Naive thymus-derived CD8-positive, alpha-beta T cell (primary cell): ENCODE results near the gene TIFAB. TPM values are rescaled to one million over a fixed set of nuclear protein-coding genes. Genes with fewer than 3 reads are reported as not detected.

ENCODE experiments used
- ATAC-seq, 2 donors: fragments of 150-1000 bp; cut with Tn5 transposase in 1 of 2; sonication (Bioruptor Pico), chemical (Tn5 transposase) in 1 of 2; 1 replicate in 1 of 2; 2 replicates in 1 of 2; pipeline ENCODE4 v1.10.0; 2021; ENCODE audit warnings: mild to moderate bottlenecking in 2 of 2, moderate library complexity in 2 of 2
- POLR2A ChIA-PET: fragments of 350-600 bp; sonication (Branson Sonifier 250); formaldehyde crosslinking; loops from one replicate; lab custom pipeline; 2021; ENCODE audit warnings: antibody characterized with exemption; lab: Charles Lee
- DNase-seq, 10 donors: peaks; one replicate each; pipeline versions ENCODE4 v3.0.0 to v3.0.0-alpha.2; 2020 to 2022
- H3K27ac Mint-ChIP-seq, 10 donors: one replicate each; pipeline ENCODE4 v1.8.0; 2020 to 2022; ENCODE audit warnings: mild to moderate bottlenecking in 10 of 10, mixed read lengths in 10 of 10, moderate library complexity in 4 of 10, inconsistent platforms in 1 of 10
- H3K27me3 Mint-ChIP-seq, 5 donors: one replicate each; pipeline ENCODE4 v1.8.0; 2021 to 2022; ENCODE audit warnings: mixed read lengths in 5 of 5
- H3K36me3 Mint-ChIP-seq, 3 donors: one replicate each; pipeline ENCODE4 v1.8.0; 2020 to 2022; ENCODE audit warnings: mixed read lengths in 3 of 3, mild to moderate bottlenecking in 2 of 3, inconsistent platforms in 1 of 3
- H3K4me1 Mint-ChIP-seq, 4 donors: one replicate each; pipeline ENCODE4 v1.8.0; 2021 to 2022; ENCODE audit warnings: mixed read lengths in 4 of 4
- H3K4me3 Mint-ChIP-seq, 10 donors: one replicate each; pipeline ENCODE4 v1.8.0; 2020 to 2022; ENCODE audit warnings: mild to moderate bottlenecking in 10 of 10, mixed read lengths in 10 of 10, moderate library complexity in 6 of 10, inconsistent platforms in 1 of 10
- H3K9me3 Mint-ChIP-seq, 9 donors: one replicate each; pipeline ENCODE4 v1.8.0; 2020 to 2022; ENCODE audit warnings: mixed read lengths in 9 of 9, mild to moderate bottlenecking in 3 of 9, inconsistent platforms in 1 of 9, moderate library complexity in 1 of 9
- polyA plus RNA-seq, 3 donors: library from polyadenylated mRNA; unstranded; fragments of 300-500 nt; fragmentation: Illumina TruSeq; gene quantifications; one replicate each; pipeline ENCODE4 v1.2.3, GENCODE V29; 2021
- total RNA-seq, 8 experiments: library from RNA in 2 of 8; stranded (reverse) in 2 of 8; gene quantifications; one replicate each; pipeline ENCODE4 v1.2.3 and lab custom pipeline; 2021 to 2026

The TIFAB gene
- total and polyA plus RNA-seq, 5 experiments from 2014 or later = not detected

DNA sequence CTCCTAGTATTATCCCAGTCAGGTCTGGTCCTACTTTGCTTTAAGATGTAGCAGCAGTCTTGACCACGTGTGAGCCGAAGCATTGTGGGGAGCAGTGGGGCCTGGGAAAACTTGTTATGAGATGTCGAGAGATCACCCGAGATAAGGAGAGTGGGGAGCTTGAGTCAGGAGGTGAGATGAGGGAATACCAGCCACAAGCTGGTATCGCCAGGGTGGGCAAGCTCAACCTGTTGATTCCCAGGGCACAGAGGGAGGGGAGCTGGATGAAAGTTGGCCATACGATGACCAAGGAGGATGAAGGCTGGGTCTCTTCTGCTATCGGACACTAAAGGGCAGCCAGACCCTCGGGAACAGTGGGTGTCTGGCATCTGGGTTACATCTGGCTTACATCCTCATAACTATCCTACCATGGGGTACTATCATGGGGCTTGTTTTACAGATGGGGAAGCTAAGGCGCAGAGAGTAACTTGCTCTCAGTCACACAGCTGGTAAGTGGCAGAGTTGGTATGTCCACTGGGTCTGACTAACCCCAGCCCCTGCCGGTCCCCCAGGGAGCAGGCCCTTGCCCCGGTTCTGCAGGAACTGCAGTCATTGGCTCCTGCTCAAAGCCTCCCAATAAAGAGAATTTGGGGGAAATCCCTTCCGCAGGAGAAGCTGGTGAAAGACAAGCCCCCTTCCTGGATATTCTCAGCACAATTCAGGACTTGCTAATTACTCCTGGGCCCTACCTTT, 13.4 kb upstream of the TIFAB start:
- peaks cover 12 to 64% (median 31%) of the 10 kb centered on the region in 5 donors for H3K27me3 Mint-ChIP-seq
- peak overlapping the region in 5 of 10 donors; percentile 5 to 82 (median 70) for H3K4me3 Mint-ChIP-seq
- H3K27ac Mint-ChIP-seq = peak overlapping the region in 2 of 10 donors; percentile 38 to 44
- ATAC-seq (no peak), DNase-seq (peak in 2 of 10 donors; percentile 7 to 35)
- H3K36me3 Mint-ChIP-seq = no peaks in the 10 kb centered on the region
- POLR2A ChIA-PET = interaction anchor here (1.3 kb wide), 1 partner anchor 61 kb away, joined by 3 read pairs; no protein-coding TSS in a partner anchor
- peaks cover 4 to 18% (median 12%) of the 10 kb centered on the region in 4 donors for H3K4me1 Mint-ChIP-seq
- H3K9me3 Mint-ChIP-seq = no peaks in the 10 kb centered on the region

DNA sequence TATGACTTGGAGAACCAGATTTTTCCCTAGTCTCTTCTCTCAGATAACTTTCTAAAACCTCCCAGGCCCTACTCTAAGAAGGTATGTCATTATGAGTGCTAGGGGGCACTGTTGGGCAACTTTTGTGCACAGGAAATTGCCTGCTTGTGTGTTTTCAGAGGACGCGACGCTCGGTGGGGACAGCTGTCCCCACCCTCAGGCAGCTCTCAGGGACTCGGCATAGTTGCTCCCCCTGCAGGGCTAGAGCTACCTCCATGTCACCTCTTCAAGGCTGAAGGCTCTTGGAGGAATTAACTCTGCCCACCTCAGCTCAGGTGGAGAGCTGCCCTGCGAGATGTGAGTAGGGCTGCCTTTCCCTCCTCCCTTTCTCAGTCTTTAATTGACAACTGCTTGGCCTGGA, 10.2 kb upstream of the TIFAB start:
- DNase-seq (peak; percentile 22 to 79 (median 50)), ATAC-seq (peak; percentile 84)
- H3K9me3 Mint-ChIP-seq = no peaks in the 10 kb centered on the region
- peaks cover 10 to 44% (median 17%) of the 10 kb centered on the region in 5 donors for H3K27me3 Mint-ChIP-seq
- peak overlapping the region in 2 of 10 donors; percentile 32 to 47 for H3K27ac Mint-ChIP-seq
- peaks cover 4 to 18% (median 12%) of the 10 kb centered on the region in 4 donors for H3K4me1 Mint-ChIP-seq
- POLR2A ChIA-PET = no interaction called here
- H3K4me3 Mint-ChIP-seq = no peak overlapping the region
- no peaks in the 10 kb centered on the region for H3K36me3 Mint-ChIP-seq

GRCh38 chr5:135461481-135462151, 9.5 kb upstream of the TIFAB start:
- Mint-ChIP-seq H3K36me3 (no peaks in the 10 kb centered on the region), H3K27me3 (peaks cover 10 to 41% (median 17%) of the 10 kb centered on the region in 5 donors), H3K9me3 (no peaks in the 10 kb centered on the region), H3K4me3 (no peak overlapping the region), H3K27ac (no peak overlapping the region), H3K4me1 (peaks cover 4 to 17% (median 12%) of the 10 kb centered on the region in 4 donors)
- ATAC-seq (no peak), DNase-seq (peak in 1 of 10 donors; percentile 19)
- POLR2A ChIA-PET = no interaction called here

GRCh38 chr5:135460246-135461033, 8.3 kb upstream of the TIFAB start:
- no peak overlapping the region for H3K4me3 Mint-ChIP-seq
- H3K27ac Mint-ChIP-seq = peak overlapping the region in 1 of 10 donors; percentile 60
- peaks cover 0 to 9% (median 4%) of the 10 kb centered on the region in 4 donors for H3K4me1 Mint-ChIP-seq
- POLR2A ChIA-PET = no interaction called here
- no peak for DNase-seq
- H3K9me3 Mint-ChIP-seq = no peaks in the 10 kb centered on the region
- ATAC-seq = no peak
- H3K27me3 Mint-ChIP-seq = peaks cover 7 to 39% (median 10%) of the 10 kb centered on the region in 5 donors
- no peaks in the 10 kb centered on the region for H3K36me3 Mint-ChIP-seq

DNA sequence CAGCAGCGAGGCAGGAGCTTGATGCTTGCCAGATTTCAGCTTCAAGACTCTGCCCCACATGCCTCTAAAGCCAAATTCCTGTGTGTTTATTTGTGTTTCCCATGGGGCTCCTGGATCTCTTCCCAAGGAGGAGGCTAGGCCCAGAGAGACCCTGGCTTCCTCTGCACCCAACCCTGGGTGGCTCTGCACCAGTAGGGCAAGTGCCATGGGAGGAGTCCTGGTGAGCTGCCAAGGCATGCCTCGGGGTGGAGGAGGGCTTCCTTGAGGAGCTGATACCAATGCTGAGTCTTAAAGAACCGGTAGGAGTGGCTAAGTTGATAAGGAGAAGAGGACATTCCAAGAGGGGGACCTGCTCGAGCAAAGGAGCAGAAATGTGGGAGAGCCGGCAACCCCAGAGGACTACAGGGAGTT, 6.8 kb upstream of the TIFAB start:
- Mint-ChIP-seq H3K4me3 (no peak overlapping the region), H3K4me1 (peaks cover 0 to 9% (median 2%) of the 10 kb centered on the region in 4 donors), H3K36me3 (no peaks in the 10 kb centered on the region), H3K9me3 (no peaks in the 10 kb centered on the region), H3K27me3 (peaks cover 2 to 28% (median 5%) of the 10 kb centered on the region in 5 donors), H3K27ac (no peak overlapping the region)
- no peak for ATAC-seq
- POLR2A ChIA-PET = no interaction called here
- DNase-seq = no peak

GRCh38 chr5:135458356-135458755, 6.2 kb upstream of the TIFAB start:
- H3K4me1 Mint-ChIP-seq = peaks cover 0 to 9% (median 2%) of the 10 kb centered on the region in 4 donors
- no peaks in the 10 kb centered on the region for H3K36me3 Mint-ChIP-seq
- DNase-seq (peak in 1 of 10 donors; percentile 41), ATAC-seq (no peak)
- H3K27ac Mint-ChIP-seq = no peak overlapping the region
- H3K9me3 Mint-ChIP-seq = no peaks in the 10 kb centered on the region
- peaks cover 2 to 22% (median 2%) of the 10 kb centered on the region in 5 donors for H3K27me3 Mint-ChIP-seq
- POLR2A ChIA-PET = no interaction called here
- no peak overlapping the region for H3K4me3 Mint-ChIP-seq

DNA sequence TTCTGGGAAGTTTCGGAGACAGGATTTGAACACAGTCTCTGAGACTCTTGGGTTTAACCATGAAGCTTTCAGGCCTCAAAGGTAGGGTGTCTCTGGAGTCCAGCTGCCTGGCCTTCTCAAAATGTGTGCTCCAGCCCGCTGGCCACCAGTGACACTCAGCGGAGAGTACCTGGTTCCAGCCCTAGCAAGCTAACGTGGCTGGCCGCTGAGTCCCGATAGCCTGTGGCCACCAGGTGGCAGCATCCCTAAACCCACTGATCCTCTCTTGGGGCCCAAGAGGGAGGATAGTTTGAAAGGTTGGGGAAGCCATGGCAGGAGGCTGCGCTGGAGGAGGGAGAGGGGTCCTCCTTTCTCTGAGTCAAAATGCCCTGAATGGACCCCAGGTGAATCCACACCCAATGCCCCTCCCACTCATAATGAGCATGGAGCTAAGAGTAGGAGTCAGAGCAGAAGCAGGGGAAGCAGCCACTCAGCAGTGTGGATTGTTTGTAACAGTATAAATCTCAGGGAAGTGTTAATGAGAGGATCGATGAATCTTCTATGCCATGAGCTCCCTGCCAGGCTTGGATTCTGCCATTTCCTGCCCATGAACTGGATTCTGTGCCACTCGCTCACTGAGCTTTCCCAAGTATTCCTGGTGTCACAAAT, 5.4 kb upstream of the TIFAB start:
- H3K9me3 Mint-ChIP-seq = no peaks in the 10 kb centered on the region
- no peak overlapping the region for H3K27ac Mint-ChIP-seq
- DNase-seq = peak; percentile 8 to 69 (median 33)
- no peaks in the 10 kb centered on the region for H3K36me3 Mint-ChIP-seq
- peaks cover 0 to 6% (median 2%) of the 10 kb centered on the region in 4 donors for H3K4me1 Mint-ChIP-seq
- H3K4me3 Mint-ChIP-seq = no peak overlapping the region
- H3K27me3 Mint-ChIP-seq = peaks cover 2 to 21% (median 5%) of the 10 kb centered on the region in 5 donors
- ATAC-seq = peak; percentile 55 to 68
- POLR2A ChIA-PET = no interaction called here

- Mint-ChIP-seq H3K4me3 (no peak overlapping the region), H3K36me3 (no peaks in the 10 kb centered on the region), H3K9me3 (no peaks in the 10 kb centered on the region), H3K27me3 (peaks cover 2 to 21% (median 5%) of the 10 kb centered on the region in 5 donors), H3K27ac (no peak overlapping the region), H3K4me1 (no peaks in the 10 kb centered on the region)
- ATAC-seq = no peak
- no peak for DNase-seq
- POLR2A ChIA-PET = no interaction called here
These were observed 4.3 kb upstream of the TIFAB start for GRCh38 chr5:135456238-135457099.

- Mint-ChIP-seq H3K9me3 (no peaks in the 10 kb centered on the region), H3K27me3 (peaks cover 2 to 21% (median 5%) of the 10 kb centered on the region in 5 donors), H3K4me3 (no peak overlapping the region), H3K27ac (no peak overlapping the region), H3K4me1 (no peaks in the 10 kb centered on the region), H3K36me3 (no peaks in the 10 kb centered on the region)
- DNase-seq (no peak), ATAC-seq (no peak)
- POLR2A ChIA-PET = no interaction called here
These were observed 3.7 kb upstream of the TIFAB start for GRCh38 chr5:135455876-135456237.

- Mint-ChIP-seq H3K27ac (no peak overlapping the region), H3K4me1 (no peaks in the 10 kb centered on the region), H3K27me3 (peaks cover 3 to 21% (median 5%) of the 10 kb centered on the region in 5 donors), H3K4me3 (no peak overlapping the region), H3K36me3 (no peaks in the 10 kb centered on the region), H3K9me3 (no peaks in the 10 kb centered on the region)
- POLR2A ChIA-PET = no interaction called here
- no peak for DNase-seq
- ATAC-seq = no peak
These were observed 2.8 kb upstream of the TIFAB start for GRCh38 chr5:135454946-135455345.

GRCh38 chr5:135453613-135454012, 1.5 kb upstream of the TIFAB start:
- no peaks in the 10 kb centered on the region for H3K9me3 Mint-ChIP-seq
- H3K4me3 Mint-ChIP-seq = no peak overlapping the region
- ATAC-seq = no peak
- no peaks in the 10 kb centered on the region for H3K4me1 Mint-ChIP-seq
- H3K27me3 Mint-ChIP-seq = peaks cover 3 to 23% (median 5%) of the 10 kb centered on the region in 5 donors
- H3K36me3 Mint-ChIP-seq = no peaks in the 10 kb centered on the region
- POLR2A ChIA-PET = no interaction called here
- DNase-seq = no peak
- no peak overlapping the region for H3K27ac Mint-ChIP-seq
